ENCODE data around the gene C1orf210. TPM values are rescaled to one million over a fixed set of nuclear protein-coding genes. Genes with fewer than 3 reads are reported as not detected.

Gene C1orf210
- total and polyA plus RNA-seq, 10 donors = not detected

GRCh38 chr1:43235451-43236121 is 49.8 kb downstream of the C1orf210 start:
- intact Hi-C loops (cut with DNase I; ENCODE audit: low total_unique reads) = no loop called here
- no peak overlapping the region for H3K27ac ChIP-seq
- H3K4me1 ChIP-seq = peaks cover 12 to 29% (median 23%) of the 10 kb centered on the region in 6 donors
- H3K27me3 ChIP-seq (replicated peaks in 1 of 7) = peaks cover 0 to 3% (median 0%) of the 10 kb centered on the region in 7 donors
- no peak for DNase-seq
- WGBS, 5 donors = 79 to 85% (median 84%) methylated on average over 9 of the region's 9 CpGs
- no peaks in the 10 kb centered on the region for H3K36me3 ChIP-seq
- H3K9me3 ChIP-seq = no peaks in the 10 kb centered on the region
- H3K4me3 ChIP-seq = no peak overlapping the region
- no peak for TF ChIP-seq CTCF (IDR thresholded peaks at IDR 0.05 in 8 of 11, conservative IDR thresholded peaks at IDR 0.05 in 3 of 11)

- Histone ChIP-seq H3K9me3 (no peaks in the 10 kb centered on the region), H3K4me3 (no peak overlapping the region), H3K27me3 (replicated peaks in 1 of 7) (peaks cover 0 to 3% (median 0%) of the 10 kb centered on the region in 7 donors), H3K36me3 (no peaks in the 10 kb centered on the region), H3K27ac (no peak overlapping the region), H3K4me1 (peaks cover 12 to 24% (median 20%) of the 10 kb centered on the region in 6 donors)
- DNase-seq = no peak
- TF ChIP-seq CTCF (IDR thresholded peaks at IDR 0.05 in 8 of 11, conservative IDR thresholded peaks at IDR 0.05 in 3 of 11) = no peak
- TF ChIP-seq POLR2A (IDR thresholded peaks at IDR 0.05) = no peak
- TF ChIP-seq POLR2AphosphoS5 (IDR thresholded peaks at IDR 0.05) = no peak
- intact Hi-C loops (cut with DNase I; ENCODE audit: low total_unique reads) = no loop called here
- 83 to 92% (median 87%) methylated on average over 8 of the region's 8 CpGs for WGBS, 5 donors
Observed at GRCh38 chr1:43235040-43235439, 50.3 kb downstream of the C1orf210 start.

GRCh38 chr1:43234267-43234666 is 51.1 kb downstream of the C1orf210 start:
- Histone ChIP-seq H3K36me3 (no peaks in the 10 kb centered on the region), H3K4me1 (peaks cover 10 to 16% (median 14%) of the 10 kb centered on the region in 6 donors), H3K9me3 (no peaks in the 10 kb centered on the region), H3K27ac (no peak overlapping the region), H3K4me3 (no peak overlapping the region), H3K27me3 (replicated peaks in 1 of 7) (peaks cover 0 to 3% (median 0%) of the 10 kb centered on the region in 7 donors)
- WGBS, 5 donors = 92 to 97% (median 94%) methylated on average over 15 to 17 of the region's 17 CpGs
- DNase-seq = no peak
- TF ChIP-seq POLR2A (IDR thresholded peaks at IDR 0.05) (no peak), POLR2AphosphoS5 (IDR thresholded peaks at IDR 0.05) (no peak), CTCF (IDR thresholded peaks at IDR 0.05 in 8 of 11, conservative IDR thresholded peaks at IDR 0.05 in 3 of 11) (no peak)
- intact Hi-C loops (cut with DNase I; ENCODE audit: low total_unique reads) = no loop called here

- 86 to 89% (median 88%) methylated on average over 5 of the region's 5 CpGs for WGBS, 5 donors
- no peak overlapping the region for H3K27ac ChIP-seq
- intact Hi-C loops (cut with DNase I; ENCODE audit: low total_unique reads) = no loop called here
Observed at GRCh38 chr1:43233631-43234030, 51.8 kb downstream of the C1orf210 start.

More at GRCh38 chr1:43233631-43234030, 51.8 kb downstream of the C1orf210 start:
- Histone ChIP-seq H3K4me1 (peaks cover 5 to 10% (median 7%) of the 10 kb centered on the region in 6 donors), H3K27me3 (replicated peaks in 1 of 7) (peaks cover 0 to 3% (median 0%) of the 10 kb centered on the region in 7 donors), H3K4me3 (no peak overlapping the region), H3K9me3 (no peaks in the 10 kb centered on the region), H3K36me3 (no peaks in the 10 kb centered on the region)
- no peak for DNase-seq
- TF ChIP-seq CTCF (IDR thresholded peaks at IDR 0.05 in 8 of 11, conservative IDR thresholded peaks at IDR 0.05 in 3 of 11) = no peak
- TF ChIP-seq POLR2AphosphoS5 (IDR thresholded peaks at IDR 0.05) = no peak
- no peak for TF ChIP-seq POLR2A (IDR thresholded peaks at IDR 0.05)

Measured in spleen (tissue), 11 donors.